Hypothalamus (tissue), 51 donors: ENCODE results near the gene PTPRN2.
"Not testable (repeated sequence)": the region's sequence is repeated elsewhere in the genome, so short reads cannot be mapped to it uniquely, and the experiment has no call there.

ENCODE experiments used
- DNase-seq, 51 donors: peaks; one replicate each; lab custom pipeline; 2025; lab: John Stamatoyannopoulos, UW

Gene PTPRN2

GRCh38 chr7:158475679-158476052, 112.0 kb downstream of the PTPRN2 start:
- DNase-seq: no peak

DNA sequence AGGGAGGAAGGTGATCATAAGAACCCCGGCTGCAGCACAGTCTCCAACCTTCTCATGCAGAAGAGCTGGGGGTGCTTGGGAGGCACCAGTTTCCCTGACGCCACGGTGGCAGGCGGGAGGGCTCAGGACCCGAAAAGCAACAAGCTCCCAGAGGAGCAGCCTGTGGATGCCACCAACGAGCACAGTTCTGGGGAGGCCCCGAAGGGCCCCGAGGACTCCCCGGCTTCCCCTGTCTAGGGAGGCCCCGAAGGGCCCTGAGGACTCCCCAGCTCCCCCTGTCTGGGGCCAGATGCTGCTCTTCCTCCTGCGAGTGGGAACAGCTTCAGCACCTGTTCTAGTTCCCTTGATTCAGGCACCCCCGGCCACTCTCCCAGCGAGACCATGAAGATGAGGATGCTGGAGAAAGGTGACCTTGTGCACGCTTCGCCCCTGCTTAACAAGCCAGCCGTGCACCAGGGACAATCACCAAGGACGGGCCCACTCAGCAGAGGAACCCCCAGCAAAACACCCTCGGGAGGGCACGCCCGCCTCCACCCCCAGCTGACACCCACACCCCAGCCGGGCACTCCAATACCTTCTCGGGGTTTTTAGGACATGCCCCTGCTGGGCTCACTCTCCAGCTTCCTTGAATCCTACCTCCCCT, 112.5 kb downstream of the PTPRN2 start:
- no peak for DNase-seq

GRCh38 chr7:158474488-158474887, 113.1 kb downstream of the PTPRN2 start:
- no peak for DNase-seq

GRCh38 chr7:158473946-158474345, 113.7 kb downstream of the PTPRN2 start:
- no peak for DNase-seq

GRCh38 chr7:158473221-158473620, 114.4 kb downstream of the PTPRN2 start:
- peak in 7 of 51 donors; percentile 2 to 32 (median 29) for DNase-seq

DNA sequence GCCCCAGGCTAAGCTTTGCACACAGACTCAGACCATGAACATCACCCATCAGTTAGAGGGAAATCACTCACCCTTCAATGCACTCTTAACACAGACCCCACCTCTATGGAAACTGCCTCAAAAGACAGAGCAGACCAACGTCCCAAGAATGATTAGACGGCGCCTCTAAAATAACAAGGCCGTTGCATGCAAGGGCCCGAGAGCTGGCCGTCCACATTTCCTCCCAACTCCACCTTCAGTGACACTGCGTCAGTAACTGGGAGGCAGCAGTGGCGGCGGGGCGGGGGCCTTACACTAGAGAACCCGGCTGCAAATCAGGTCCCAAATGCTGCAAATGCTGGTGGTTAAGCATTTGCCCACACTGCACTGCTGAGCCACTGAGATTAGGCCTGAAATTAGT, 115.0 kb downstream of the PTPRN2 start:
- DNase-seq: no peak

DNA sequence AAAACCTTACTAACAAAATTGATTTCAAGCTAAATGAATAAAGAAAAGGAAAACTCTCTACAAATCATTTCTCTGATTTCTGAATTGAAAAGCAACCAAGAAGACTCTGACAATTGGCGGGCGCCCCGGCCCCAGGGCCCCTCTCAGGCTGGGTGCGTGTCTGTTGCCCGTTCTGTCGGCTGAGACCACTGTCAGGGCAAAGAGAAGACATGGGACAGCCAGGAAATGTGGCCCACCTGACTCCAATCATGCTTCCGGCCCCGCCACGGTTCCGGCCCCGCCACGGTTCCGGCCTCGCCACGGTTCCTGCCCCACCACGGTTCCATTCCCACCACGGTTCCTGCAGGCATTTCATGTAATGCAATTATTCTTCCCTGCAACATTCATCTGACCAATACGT, 115.9 kb downstream of the PTPRN2 start:
- DNase-seq: no peak

DNA sequence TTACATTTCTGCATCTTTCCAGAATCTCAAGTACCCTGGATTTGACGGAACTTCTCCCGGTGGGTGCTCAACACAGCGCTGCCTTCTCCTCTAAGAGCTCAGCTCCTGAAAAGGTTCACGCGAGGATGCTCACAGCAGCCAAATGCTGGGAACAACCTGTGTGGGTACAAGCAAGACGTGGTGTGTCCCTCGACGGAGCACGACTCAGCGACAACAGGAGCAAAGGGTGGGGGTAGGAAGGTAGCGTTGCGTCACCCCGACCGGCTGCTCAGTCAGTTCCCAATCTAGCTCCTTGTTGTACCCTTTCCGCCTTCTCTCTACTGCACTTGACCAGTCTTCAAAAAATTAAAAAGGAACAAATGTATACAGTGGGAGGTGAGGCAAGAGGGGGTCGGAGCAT, 117.3 kb downstream of the PTPRN2 start:
- peak in 1 of 51 donors; percentile 56 for DNase-seq

- DNase-seq: no peak
Measured at GRCh38 chr7:158469396-158470051, 118.1 kb downstream of the PTPRN2 start.

- DNase-seq: no peak
Measured at GRCh38 chr7:158468700-158469296, 118.8 kb downstream of the PTPRN2 start.

- no peak for DNase-seq
Measured at GRCh38 chr7:158468181-158468580, 119.4 kb downstream of the PTPRN2 start.

DNA sequence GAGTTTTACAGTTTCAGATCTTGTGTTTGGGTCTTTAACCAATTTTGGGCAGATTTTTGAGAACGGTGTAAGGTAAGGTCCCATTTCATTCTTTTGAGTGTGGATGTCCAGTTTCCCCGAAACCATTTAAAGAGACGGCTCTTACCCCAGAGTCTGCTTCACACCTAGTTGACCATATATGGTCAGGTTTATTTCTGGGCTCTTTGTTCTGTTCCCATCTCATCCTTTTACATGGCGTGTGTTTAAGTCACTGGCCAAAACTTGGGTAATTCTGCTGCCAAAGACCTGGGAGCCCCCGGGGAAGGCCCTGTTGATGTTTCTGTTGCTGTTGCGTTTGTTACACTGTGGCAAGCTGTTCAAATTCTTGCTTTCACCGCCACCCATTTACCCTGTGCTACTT, 120.1 kb downstream of the PTPRN2 start:
- DNase-seq: no peak

DNA sequence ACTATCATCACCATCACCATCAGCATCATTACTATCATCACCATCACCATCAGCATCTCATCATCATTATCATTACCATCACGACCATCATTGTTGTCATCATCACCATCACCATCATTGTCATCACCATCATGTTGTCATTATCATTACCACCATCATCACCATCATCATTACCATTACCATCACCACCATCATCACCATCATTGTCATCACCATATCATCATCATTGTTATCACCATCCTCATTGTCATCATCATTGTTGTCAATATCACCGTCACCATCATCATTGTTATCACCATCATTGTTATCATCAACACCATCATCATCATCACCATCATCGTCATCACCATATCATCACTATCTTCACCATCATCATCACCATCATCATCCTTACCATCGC, 124.3 kb downstream of the PTPRN2 start:
- DNase-seq: no peak

GRCh38 chr7:158461824-158462223, 125.8 kb downstream of the PTPRN2 start:
- DNase-seq: peak in 2 of 51 donors; percentile 11 to 25

DNA sequence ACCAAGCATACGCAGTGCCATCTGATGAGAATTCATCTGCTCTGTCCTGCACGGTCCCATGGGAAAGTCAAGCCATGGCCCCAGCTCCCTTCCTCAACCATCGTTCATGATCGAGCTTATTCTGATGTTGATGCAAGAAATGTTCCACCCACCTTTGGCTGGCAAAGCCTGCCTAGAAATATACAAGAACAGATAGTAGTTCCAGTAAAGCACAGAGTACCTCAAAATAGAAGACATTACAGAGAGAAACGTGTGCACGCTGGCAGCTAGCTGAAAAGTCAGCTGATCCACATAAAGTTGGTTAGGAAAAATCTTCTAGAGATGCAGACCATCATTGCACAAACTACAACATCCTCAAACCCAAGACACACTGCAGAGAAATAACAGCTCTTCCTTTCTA, 127.0 kb downstream of the PTPRN2 start:
- no peak for DNase-seq

DNA sequence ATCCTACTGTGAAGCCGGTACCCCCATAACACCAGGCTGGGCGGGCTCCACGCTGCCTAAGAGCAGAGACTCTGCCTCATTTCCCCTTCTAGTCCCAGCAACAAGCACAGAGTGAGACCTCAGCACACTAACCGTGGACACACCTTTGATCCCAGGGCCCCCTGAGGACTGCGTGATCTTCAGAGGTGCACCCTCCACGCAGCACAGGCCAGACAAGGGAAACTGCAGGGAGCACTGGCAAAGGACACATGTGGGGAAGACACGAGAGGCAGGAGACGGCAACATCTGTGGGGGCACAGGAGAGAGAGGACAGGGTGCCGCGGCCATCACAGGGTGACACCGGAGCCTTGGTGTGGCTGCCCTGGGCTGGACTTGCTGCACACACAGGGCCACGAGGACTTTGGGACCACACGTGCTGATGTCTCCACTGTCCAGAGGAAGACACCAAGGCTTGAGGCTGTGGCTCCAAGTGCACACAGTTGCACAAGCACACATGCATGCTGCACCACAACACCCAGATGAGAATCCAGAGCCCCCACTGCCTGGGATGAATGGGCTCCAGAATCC, 128.8 kb downstream of the PTPRN2 start:
- DNase-seq: no peak

DNA sequence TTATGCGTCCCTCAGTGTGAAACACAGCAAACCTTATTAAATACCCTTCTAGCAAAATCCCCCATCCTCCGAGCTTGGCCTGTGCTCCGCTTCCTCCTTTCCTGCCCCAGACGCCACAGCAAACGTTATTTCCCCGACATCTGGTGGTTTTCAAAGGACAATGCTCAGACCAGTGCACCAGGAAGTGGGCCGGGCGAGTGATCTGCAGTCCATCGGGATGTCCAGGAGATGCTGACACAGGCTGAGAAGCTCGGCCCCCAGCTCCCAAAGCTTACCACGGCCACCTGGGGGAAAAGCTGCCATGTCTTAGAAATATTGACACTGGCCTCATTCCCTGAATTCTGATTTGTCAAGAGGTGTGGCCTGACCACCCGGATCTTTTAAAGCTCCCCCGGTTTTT, 129.5 kb downstream of the PTPRN2 start:
- no peak for DNase-seq

- not testable (repeated sequence) for DNase-seq
Measured at GRCh38 chr7:158457586-158457985, 130.0 kb downstream of the PTPRN2 start.

GRCh38 chr7:158454631-158455030, 133.0 kb downstream of the PTPRN2 start:
- DNase-seq: no peak

GRCh38 chr7:158453663-158454062, 134.0 kb downstream of the PTPRN2 start:
- DNase-seq: no peak

DNA sequence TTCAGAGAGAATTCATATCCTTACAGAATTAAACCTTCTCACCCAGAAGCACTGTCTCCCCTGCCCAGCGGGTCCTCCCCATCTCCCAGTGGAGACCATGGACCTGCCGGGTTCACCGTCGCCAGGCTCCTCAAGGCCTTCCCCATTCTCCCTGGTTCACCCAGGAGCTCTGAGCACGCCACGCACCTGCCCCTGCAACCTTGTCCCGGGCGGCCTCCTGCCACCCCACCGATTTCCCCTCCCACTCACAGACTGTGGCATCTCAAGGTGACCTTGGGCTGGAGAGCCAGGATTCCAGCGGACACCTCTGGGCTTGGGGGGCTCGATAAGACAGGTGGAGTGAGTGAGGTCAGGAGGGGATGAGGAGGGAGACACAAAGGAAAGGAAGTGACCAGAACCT, 135.3 kb downstream of the PTPRN2 start:
- no peak for DNase-seq
